ENCODE results near the gene CLDN16. TPM values are rescaled to one million over a fixed set of nuclear protein-coding genes. Genes with fewer than 3 reads are reported as not detected.

Gene CLDN16
- total RNA-seq, result not detected

GRCh38 chr3:190387578-190388213 lies at the start of gene CLDN16:
Gene CLDN16, plus strand, starts transcription at chr3:190388163. Its CDS starts 167 bp downstream, at chr3:190388330.
- no peaks in the 10 kb centered on the region for H3K4me1 Mint-ChIP-seq (ENCODE audit: low read depth)
- CTCF ChIA-PET, result no interaction called here
- ATAC-seq (no peak), DNase-seq (no peak)
- POLR2A ChIA-PET, result no interaction called here
- no peak within 1 kb of the TSS for H3K4me3 Mint-ChIP-seq
- H3K36me3 Mint-ChIP-seq (ENCODE audit: low read depth), result no peaks in the 10 kb centered on the region
- H3K9me3 Mint-ChIP-seq (ENCODE audit: insufficient read depth), result no peaks in the 10 kb centered on the region
- peaks cover 4% of the 10 kb centered on the region for H3K27me3 Mint-ChIP-seq (ENCODE audit: low read depth)
- no peak within 1 kb of the TSS for H3K27ac Mint-ChIP-seq

GRCh38 chr3:190338717-190339116 lies 49.2 kb upstream of the CLDN16 start:
- ChIA-PET POLR2A (no interaction called here), CTCF (interaction anchor here (3.1 kb wide), 1 partner anchor 17 kb away, joined by 16 read pairs; the partner anchor contains the start of gene CLDN1)
- Mint-ChIP-seq H3K4me1 (ENCODE audit: low read depth) (peaks cover 9% of the 10 kb centered on the region), H3K27me3 (ENCODE audit: low read depth) (no peaks in the 10 kb centered on the region), H3K9me3 (ENCODE audit: insufficient read depth) (no peaks in the 10 kb centered on the region), H3K4me3 (no peak overlapping the region), H3K36me3 (ENCODE audit: low read depth) (no peaks in the 10 kb centered on the region), H3K27ac (no peak overlapping the region)
- ATAC-seq (no peak), DNase-seq (no peak)

GRCh38 chr3:190339130-190339529 lies 48.8 kb upstream of the CLDN16 start:
- Mint-ChIP-seq H3K4me1 (ENCODE audit: low read depth) (peaks cover 9% of the 10 kb centered on the region), H3K9me3 (ENCODE audit: insufficient read depth) (no peaks in the 10 kb centered on the region), H3K27me3 (ENCODE audit: low read depth) (no peaks in the 10 kb centered on the region), H3K36me3 (ENCODE audit: low read depth) (no peaks in the 10 kb centered on the region), H3K4me3 (no peak overlapping the region), H3K27ac (no peak overlapping the region)
- ChIA-PET CTCF (interaction anchor here (3.1 kb wide), 1 partner anchor 17 kb away, joined by 16 read pairs; the partner anchor contains the start of gene CLDN1), POLR2A (no interaction called here)
- no peak for ATAC-seq
- no peak for DNase-seq

- no peak for ATAC-seq
- ChIA-PET CTCF (interaction anchor here (3.1 kb wide), 1 partner anchor 18 kb away, joined by 16 read pairs; the partner anchor contains the start of gene CLDN1), POLR2A (no interaction called here)
These were observed 47.9 kb upstream of the CLDN16 start for GRCh38 chr3:190340071-190340470.

GRCh38 chr3:190345027-190345821 lies 42.7 kb upstream of the CLDN16 start:
- H3K27me3 Mint-ChIP-seq (ENCODE audit: low read depth), result peaks cover 5% of the 10 kb centered on the region
- H3K4me1 Mint-ChIP-seq (ENCODE audit: low read depth), result no peaks in the 10 kb centered on the region
- CTCF ChIA-PET, result interaction anchor here (0.9 kb wide), 1 partner anchor 23 kb away, joined by 4 read pairs; the partner anchor contains the start of gene CLDN1
- H3K9me3 Mint-ChIP-seq (ENCODE audit: insufficient read depth), result no peaks in the 10 kb centered on the region
- H3K27ac Mint-ChIP-seq, result no peak overlapping the region
- no peaks in the 10 kb centered on the region for H3K36me3 Mint-ChIP-seq (ENCODE audit: low read depth)
- POLR2A ChIA-PET, result no interaction called here
- ATAC-seq (no peak), DNase-seq (no peak)
- no peak overlapping the region for H3K4me3 Mint-ChIP-seq

More at GRCh38 chr3:190340071-190340470, 47.9 kb upstream of the CLDN16 start:
- H3K27me3 Mint-ChIP-seq (ENCODE audit: low read depth), result peaks cover 2% of the 10 kb centered on the region
- peaks cover 9% of the 10 kb centered on the region for H3K4me1 Mint-ChIP-seq (ENCODE audit: low read depth)
- H3K27ac Mint-ChIP-seq, result no peak overlapping the region
- no peak for DNase-seq
- no peak overlapping the region for H3K4me3 Mint-ChIP-seq
- no peaks in the 10 kb centered on the region for H3K9me3 Mint-ChIP-seq (ENCODE audit: insufficient read depth)
- no peaks in the 10 kb centered on the region for H3K36me3 Mint-ChIP-seq (ENCODE audit: low read depth)

- H3K27ac Mint-ChIP-seq, result no peak overlapping the region
- no peaks in the 10 kb centered on the region for H3K36me3 Mint-ChIP-seq (ENCODE audit: low read depth)
- DNase-seq, result no peak
- ChIA-PET POLR2A (no interaction called here), CTCF (no interaction called here)
- no peaks in the 10 kb centered on the region for H3K4me1 Mint-ChIP-seq (ENCODE audit: low read depth)
- H3K4me3 Mint-ChIP-seq, result no peak overlapping the region
- no peak for ATAC-seq
- peaks cover 5% of the 10 kb centered on the region for H3K27me3 Mint-ChIP-seq (ENCODE audit: low read depth)
- H3K9me3 Mint-ChIP-seq (ENCODE audit: insufficient read depth), result no peaks in the 10 kb centered on the region
These were observed 42.1 kb upstream of the CLDN16 start for GRCh38 chr3:190345878-190346277.

GRCh38 chr3:190346541-190346940 lies 41.4 kb upstream of the CLDN16 start:
- ChIA-PET POLR2A (no interaction called here), CTCF (no interaction called here)
- DNase-seq (no peak), ATAC-seq (no peak)
- Mint-ChIP-seq H3K36me3 (ENCODE audit: low read depth) (no peaks in the 10 kb centered on the region), H3K27ac (no peak overlapping the region), H3K9me3 (ENCODE audit: insufficient read depth) (no peaks in the 10 kb centered on the region), H3K4me3 (no peak overlapping the region), H3K4me1 (ENCODE audit: low read depth) (no peaks in the 10 kb centered on the region), H3K27me3 (ENCODE audit: low read depth) (peaks cover 5% of the 10 kb centered on the region)

GRCh38 chr3:190352861-190353457 lies 35.0 kb upstream of the CLDN16 start:
- no peak for ATAC-seq
- Mint-ChIP-seq H3K36me3 (ENCODE audit: low read depth) (no peaks in the 10 kb centered on the region), H3K27me3 (ENCODE audit: low read depth) (no peaks in the 10 kb centered on the region), H3K4me3 (no peak overlapping the region), H3K27ac (no peak overlapping the region), H3K9me3 (ENCODE audit: insufficient read depth) (no peaks in the 10 kb centered on the region), H3K4me1 (ENCODE audit: low read depth) (no peaks in the 10 kb centered on the region)
- POLR2A ChIA-PET, result no interaction called here
- no peak for DNase-seq
- CTCF ChIA-PET, result no interaction called here

- POLR2A ChIA-PET, result no interaction called here
- ATAC-seq (no peak), DNase-seq (no peak)
- Mint-ChIP-seq H3K27me3 (ENCODE audit: low read depth) (no peaks in the 10 kb centered on the region), H3K4me3 (no peak overlapping the region), H3K4me1 (ENCODE audit: low read depth) (no peaks in the 10 kb centered on the region), H3K9me3 (ENCODE audit: insufficient read depth) (no peaks in the 10 kb centered on the region), H3K27ac (no peak overlapping the region), H3K36me3 (ENCODE audit: low read depth) (no peaks in the 10 kb centered on the region)
- CTCF ChIA-PET, result no interaction called here
These were observed 31.7 kb upstream of the CLDN16 start for GRCh38 chr3:190356246-190356645.

- no peaks in the 10 kb centered on the region for H3K4me1 Mint-ChIP-seq (ENCODE audit: low read depth)
- H3K4me3 Mint-ChIP-seq, result no peak overlapping the region
- H3K9me3 Mint-ChIP-seq (ENCODE audit: insufficient read depth), result no peaks in the 10 kb centered on the region
- no peak overlapping the region for H3K27ac Mint-ChIP-seq
- H3K36me3 Mint-ChIP-seq (ENCODE audit: low read depth), result no peaks in the 10 kb centered on the region
- CTCF ChIA-PET, result no interaction called here
- no peak for ATAC-seq
- DNase-seq, result no peak
- POLR2A ChIA-PET, result no interaction called here
- no peaks in the 10 kb centered on the region for H3K27me3 Mint-ChIP-seq (ENCODE audit: low read depth)
These were observed 30.5 kb upstream of the CLDN16 start for GRCh38 chr3:190357468-190357867.

GRCh38 chr3:190359813-190360212 lies 28.1 kb upstream of the CLDN16 start:
- Mint-ChIP-seq H3K27ac (no peak overlapping the region), H3K27me3 (ENCODE audit: low read depth) (no peaks in the 10 kb centered on the region), H3K9me3 (ENCODE audit: insufficient read depth) (no peaks in the 10 kb centered on the region), H3K4me1 (ENCODE audit: low read depth) (no peaks in the 10 kb centered on the region), H3K4me3 (no peak overlapping the region), H3K36me3 (ENCODE audit: low read depth) (no peaks in the 10 kb centered on the region)
- DNase-seq (no peak), ATAC-seq (no peak)
- ChIA-PET POLR2A (no interaction called here), CTCF (no interaction called here)

- H3K4me3 Mint-ChIP-seq, result no peak overlapping the region
- no peaks in the 10 kb centered on the region for H3K36me3 Mint-ChIP-seq (ENCODE audit: low read depth)
- ATAC-seq (no peak), DNase-seq (no peak)
- H3K4me1 Mint-ChIP-seq (ENCODE audit: low read depth), result no peaks in the 10 kb centered on the region
- no peak overlapping the region for H3K27ac Mint-ChIP-seq
- H3K27me3 Mint-ChIP-seq (ENCODE audit: low read depth), result no peaks in the 10 kb centered on the region
- POLR2A ChIA-PET, result no interaction called here
- H3K9me3 Mint-ChIP-seq (ENCODE audit: insufficient read depth), result no peaks in the 10 kb centered on the region
- CTCF ChIA-PET, result no interaction called here
These were observed 27.7 kb upstream of the CLDN16 start for GRCh38 chr3:190360228-190360627.

Measured in activated CD8-positive, alpha-beta T cell treated with anti-CD3 and anti-CD28 coated beads, Interleukin-2, amount 10 ng/mL, durations not matched to agents 7 days and 5 days (primary cell).